GM21447 (cell line): Measurements from ENCODE around the gene CTXND1.

ENCODE experiments used
- ATAC-seq: cut with Tn5 transposase; IDR thresholded peaks from one replicate; pipeline ENCODE4 v1.9.1; 2021; ENCODE audit not compliant: unreplicated experiment

Gene CTXND1

GRCh38 chr15:80259942-80260510 lies 8.0 kb upstream of the CTXND1 start:
- ATAC-seq: no peak

GRCh38 chr15:80251428-80252120 lies 439 bp downstream of the CTXND1 start:
- ATAC-seq: no peak

GRCh38 chr15:80250614-80251427 lies 1.2 kb downstream of the CTXND1 start:
- ATAC-seq: no peak

- no peak for ATAC-seq
These were observed 2.0 kb downstream of the CTXND1 start for GRCh38 chr15:80249973-80250372.

- ATAC-seq: no peak
These were observed 4.7 kb downstream of the CTXND1 start for GRCh38 chr15:80247320-80247719.

GRCh38 chr15:80246425-80246894 lies 5.6 kb downstream of the CTXND1 start:
- no peak for ATAC-seq

GRCh38 chr15:80242802-80243201 lies 9.2 kb downstream of the CTXND1 start:
- ATAC-seq: no peak

- ATAC-seq: no peak
These were observed 9.8 kb downstream of the CTXND1 start for GRCh38 chr15:80242132-80242769.

GRCh38 chr15:80241508-80241907 lies 10.5 kb downstream of the CTXND1 start:
- ATAC-seq: no peak

- no peak for ATAC-seq
These were observed 11.7 kb downstream of the CTXND1 start for GRCh38 chr15:80240276-80240675.

- no peak for ATAC-seq
These were observed 17.1 kb downstream of the CTXND1 start for GRCh38 chr15:80234883-80235282.

- no peak for ATAC-seq
These were observed 18.4 kb downstream of the CTXND1 start for GRCh38 chr15:80233581-80233980.

GRCh38 chr15:80231371-80231770 lies 20.6 kb downstream of the CTXND1 start:
- ATAC-seq: no peak

GRCh38 chr15:80228959-80229610 lies 22.9 kb downstream of the CTXND1 start:
- no peak for ATAC-seq

- no peak for ATAC-seq
These were observed 32.1 kb downstream of the CTXND1 start for GRCh38 chr15:80219955-80220354.

GRCh38 chr15:80217327-80217900 lies 34.6 kb downstream of the CTXND1 start:
- ATAC-seq: no peak

GRCh38 chr15:80216911-80217310 lies 35.1 kb downstream of the CTXND1 start:
- no peak for ATAC-seq

- ATAC-seq: no peak
These were observed 35.9 kb downstream of the CTXND1 start for GRCh38 chr15:80216141-80216540.

GRCh38 chr15:80214910-80215309 lies 37.1 kb downstream of the CTXND1 start:
- no peak for ATAC-seq

GRCh38 chr15:80211976-80212375 lies 40.0 kb downstream of the CTXND1 start:
- no peak for ATAC-seq
